Aorta (tissue), 5 donors: ENCODE results near the gene FCN3. TPM values are rescaled to one million over a fixed set of nuclear protein-coding genes. Genes with fewer than 3 reads are reported as not detected.

Experiments used
- ATAC-seq: fragments of 200-7000 bp; cut with Tn5 transposase; one replicate; pipeline ENCODE4 v1.9.1; 2022; ENCODE audit warnings: moderate library complexity; ENCODE audit not compliant: low FRiP score
- DNase-seq, 2 donors: peaks; one replicate each; pipeline ENCODE4 v3.0.0-alpha.2; 2020
- H3K27ac ChIP-seq, 2 donors: one replicate each; pipeline ENCODE4 v1.5.1; 2013; ENCODE audit warnings: low read length in 2 of 2, mild to moderate bottlenecking in 2 of 2, moderate library complexity in 2 of 2, control low read depth in 1 of 2, inconsistent platforms in 1 of 2, low read depth in 1 of 2
- H3K27me3 ChIP-seq, 2 donors: one replicate each; pipeline ENCODE4 v1.6.1; 2013; ENCODE audit warnings: control low read depth in 1 of 2, low read length in 1 of 2, mild to moderate bottlenecking in 1 of 2, moderate library complexity in 1 of 2; ENCODE audit not compliant: insufficient read depth in 2 of 2, control insufficient read depth in 1 of 2
- H3K36me3 ChIP-seq, 2 donors: one replicate each; pipeline ENCODE4 v1.6.1; 2013; ENCODE audit warnings: control low read depth in 1 of 2, low read length in 1 of 2, mild to moderate bottlenecking in 1 of 2; ENCODE audit not compliant: insufficient read depth in 2 of 2, control insufficient read depth in 1 of 2
- H3K4me1 ChIP-seq, 2 donors: one replicate each; pipeline ENCODE4 v1.6.1; 2013; ENCODE audit warnings: low read length in 2 of 2, control low read depth in 1 of 2, mild to moderate bottlenecking in 1 of 2, moderate library complexity in 1 of 2; ENCODE audit not compliant: insufficient read depth in 2 of 2, control insufficient read depth in 1 of 2
- H3K4me3 ChIP-seq, 2 donors: one replicate each; pipeline ENCODE4 v1.5.1; 2013; ENCODE audit warnings: low read length in 2 of 2, control low read depth in 1 of 2, mild to moderate bottlenecking in 1 of 2
- H3K9me3 ChIP-seq: one replicate; pipeline ENCODE4 v1.6.1; 2013; ENCODE audit warnings: mild to moderate bottlenecking, low read length; ENCODE audit not compliant: control insufficient read depth
- WGBS, 2 donors: extraction: QIAGEN DNeasy Blood & Tissue Kit; methylation state at CpG; one replicate each; pipeline ENCODE4 v1.1.7; 2013; 5-methylcytosine and 5-hydroxymethylcytosine counted together
- intact Hi-C, 2 donors: fragments of 100-400 bp; cut with DNase I; formaldehyde crosslinking; loops; one replicate each; pipeline versions ENCODE4 v1.14.2 to v1.15.0; 2022
- long read RNA-seq, 2 donors: library from polyadenylated mRNA; unstranded; transcript quantifications; one replicate each; pipeline ENCODE4 v2.0.0, GENCODE V29; 2020 to 2021
- polyA plus RNA-seq, 2 donors: library from polyadenylated mRNA; stranded (reverse); fragments of 200-250 nt; gene quantifications; one replicate each; pipeline ENCODE4 v1.2.3, GENCODE V29; 2013
- total RNA-seq, 2 donors: library from RNA; stranded (reverse); fragmentation: NEBNext Ultra II Directional; extraction: Animal tissue kit (Norgen Biotek cat#: 25700); gene quantifications; one replicate each; pipeline ENCODE4 v1.2.1, GENCODE V29; 2021
- donor health status: healthy with polysubstance abuse.
- donor health status: Bipolar disorder and iron deficiency.
- donor health status: DM: no; HTN: no; CAD: no.
- donor health status: DM: no; HTN: no; CAD: no.
- donor health status: DM: yes; HTN: yes; CAD: no.

FCN3 gene
- total RNA-seq (10 to 100 TPM in 1 of 2 donors, 1 to 10 TPM in 1; 2.7 to 11.5 TPM), polyA plus RNA-seq (under 1 TPM; 0.15 to 0.50 TPM)
- long read RNA-seq, donor 1, transcript FCN3-201 (8 exons, 1,030 nt): major isoform, 31 of 38 reads
- long read RNA-seq, donor 1, partial matches to known transcripts: 3 of 38 reads
- long read RNA-seq, donor 1, other reads (novel, unspliced or antisense): 3 of 38 reads
- long read RNA-seq, donor 2, partial matches to known transcripts: 0 of 2 reads
- long read RNA-seq, donor 2, other reads (novel, unspliced or antisense): 2 of 2 reads

GRCh38 chr1:27374362-27375086, at the start of gene FCN3:
TSS of gene FCN3 (minus strand) at chr1:27374824. CDS start at chr1:27374818, 6 bp downstream.
- Histone ChIP-seq H3K4me3 (no peak within 1 kb of the TSS), H3K27ac (no peak within 1 kb of the TSS), H3K4me1 (no peaks in the 10 kb centered on the region), H3K36me3 (no peaks in the 10 kb centered on the region), H3K27me3 (no peaks in the 10 kb centered on the region), H3K9me3 (no peaks in the 10 kb centered on the region)
- intact Hi-C loops: no loop called here
- 83 to 90% methylated on average over 4 of the region's 4 CpGs for WGBS, 2 donors
- no peak for DNase-seq
- ATAC-seq: peak; percentile 15

DNA sequence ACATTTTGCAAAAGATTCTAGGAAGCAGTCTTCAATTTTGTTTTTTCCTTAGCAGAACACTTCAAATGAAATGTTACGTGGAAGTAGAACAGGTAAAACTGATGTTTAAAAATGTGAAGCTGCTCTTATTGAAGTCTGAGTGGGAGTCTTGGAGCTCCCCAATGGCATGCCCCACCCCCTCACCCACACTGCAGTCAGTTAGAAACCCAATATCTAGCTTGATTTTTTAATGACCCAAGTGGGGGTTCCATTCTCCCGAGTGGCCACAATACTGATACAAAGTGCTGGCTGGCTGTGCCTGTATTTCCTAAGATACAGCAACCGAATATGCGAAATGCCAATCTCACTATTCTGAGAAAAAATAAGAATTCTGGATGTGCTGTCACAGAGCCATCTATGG, 49.1 kb upstream of the FCN3 start:
- peaks cover 0 to 1% of the 10 kb centered on the region in 2 donors for H3K36me3 ChIP-seq
- intact Hi-C loops: no loop called here
- 77 to 78% methylated on average over 4 of the region's 4 CpGs for WGBS, 2 donors

GRCh38 chr1:27418326-27419185, 43.9 kb upstream of the FCN3 start:
- no peaks in the 10 kb centered on the region for H3K4me1 ChIP-seq
- H3K36me3 ChIP-seq: peaks cover 8 to 18% of the 10 kb centered on the region in 2 donors
- ATAC-seq (peak; percentile 91), DNase-seq (peak; percentile 84 to 86)
- no peak overlapping the region for H3K4me3 ChIP-seq
- WGBS, 2 donors: 20 to 22% methylated on average over 14 of the region's 14 CpGs
- intact Hi-C loops: loop anchor here in 1 of 2 donors (5.0 kb wide), 2 partner anchors 134 to 184 kb away; partner anchors contain the start of gene AHDC1
- no peaks in the 10 kb centered on the region for H3K9me3 ChIP-seq
- H3K27me3 ChIP-seq: no peaks in the 10 kb centered on the region
- H3K27ac ChIP-seq: peak overlapping the region in 1 of 2 donors; percentile 32

More for the DNA sequence above, 49.1 kb upstream of the FCN3 start:
- Histone ChIP-seq H3K27ac (no peak overlapping the region), H3K27me3 (no peaks in the 10 kb centered on the region), H3K4me3 (no peak overlapping the region), H3K9me3 (no peaks in the 10 kb centered on the region), H3K4me1 (peaks cover 0 to 1% of the 10 kb centered on the region in 2 donors)
- DNase-seq (no peak), ATAC-seq (no peak)

GRCh38 chr1:27417713-27418112, 43.1 kb upstream of the FCN3 start:
- WGBS, 2 donors: 88 to 91% methylated on average over 3 of the region's 3 CpGs
- intact Hi-C loops: loop anchor here in 1 of 2 donors (5.0 kb wide), 2 partner anchors 135 to 185 kb away; partner anchors contain the start of gene AHDC1
- Histone ChIP-seq H3K4me1 (no peaks in the 10 kb centered on the region), H3K4me3 (no peak overlapping the region), H3K27ac (no peak overlapping the region), H3K9me3 (no peaks in the 10 kb centered on the region), H3K27me3 (no peaks in the 10 kb centered on the region), H3K36me3 (peaks cover 12 to 25% of the 10 kb centered on the region in 2 donors)
- ATAC-seq: no peak
- no peak for DNase-seq

DNA sequence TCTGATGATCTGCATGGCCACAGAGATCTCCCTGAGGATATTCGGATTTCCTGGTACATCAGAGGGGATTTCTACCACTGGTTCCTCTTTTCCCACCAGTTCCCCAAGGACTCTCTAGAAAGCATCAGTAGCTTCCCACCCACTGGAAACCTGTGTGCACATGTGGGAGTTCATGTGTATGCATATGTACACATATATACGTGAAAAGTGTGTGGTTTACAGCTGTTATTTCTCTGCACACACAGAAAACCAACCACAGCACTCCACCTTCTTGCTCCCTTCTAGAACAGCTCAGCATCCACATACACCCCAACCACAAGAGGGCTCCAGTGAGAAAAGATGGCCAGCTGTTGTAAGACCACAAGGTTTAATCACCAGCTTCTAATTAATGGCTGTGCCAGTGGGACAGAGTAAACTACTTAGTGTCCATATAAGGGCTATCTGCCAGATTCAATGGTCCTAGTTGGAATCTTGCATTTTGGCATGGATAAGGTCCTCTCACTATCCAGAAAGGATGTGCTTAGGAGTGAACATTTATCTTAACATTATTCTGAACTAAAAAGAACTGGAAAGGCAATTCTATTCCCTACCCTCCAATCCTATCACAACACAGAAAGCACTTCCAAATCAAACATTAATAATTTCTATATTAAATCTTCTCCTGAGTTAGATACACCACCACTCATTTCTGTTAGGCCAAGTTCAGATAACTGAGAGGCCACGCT, 41.9 kb upstream of the FCN3 start:
- no peak overlapping the region for H3K4me3 ChIP-seq
- H3K9me3 ChIP-seq: no peaks in the 10 kb centered on the region
- H3K27me3 ChIP-seq: no peaks in the 10 kb centered on the region
- no peak for DNase-seq
- no peak for ATAC-seq
- intact Hi-C loops: loop anchor here in 1 of 2 donors (5.0 kb wide), 2 partner anchors 136 to 186 kb away; partner anchors contain the start of gene AHDC1
- 77 to 83% methylated on average over 3 of the region's 3 CpGs for WGBS, 2 donors
- peaks cover 15 to 25% of the 10 kb centered on the region in 2 donors for H3K36me3 ChIP-seq
- H3K27ac ChIP-seq: no peak overlapping the region
- no peaks in the 10 kb centered on the region for H3K4me1 ChIP-seq

DNA sequence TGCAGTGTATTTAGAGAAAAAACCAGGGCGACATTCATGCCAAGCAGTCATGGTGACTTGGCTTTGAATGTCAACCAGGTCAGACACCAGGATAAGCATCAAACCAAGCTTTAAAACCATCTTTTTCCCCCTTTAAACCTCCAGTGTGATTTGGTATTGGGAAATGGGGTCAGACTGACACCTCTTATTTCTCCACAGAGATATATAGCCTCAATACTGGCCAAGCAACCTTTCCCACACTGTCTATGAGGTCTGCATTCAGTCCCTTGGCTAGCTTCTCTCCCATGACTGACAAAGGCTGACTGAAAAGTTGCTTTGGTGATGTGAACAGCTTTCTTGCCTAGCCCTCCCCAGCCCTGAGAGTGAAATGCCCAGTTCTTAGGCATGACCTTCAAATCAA, 39.5 kb upstream of the FCN3 start:
- Histone ChIP-seq H3K4me3 (no peak overlapping the region), H3K27me3 (no peaks in the 10 kb centered on the region), H3K27ac (no peak overlapping the region), H3K9me3 (no peaks in the 10 kb centered on the region), H3K4me1 (no peaks in the 10 kb centered on the region), H3K36me3 (peaks cover 18 to 31% of the 10 kb centered on the region in 2 donors)
- intact Hi-C loops: no loop called here
- ATAC-seq (no peak), DNase-seq (no peak)
- 55 to 72% methylated on average over 1 of the region's 1 CpG for WGBS, 2 donors

- no peak overlapping the region for H3K27ac ChIP-seq
- H3K9me3 ChIP-seq: no peaks in the 10 kb centered on the region
- no peak for ATAC-seq
- no peak for DNase-seq
- H3K36me3 ChIP-seq: peaks cover 24 to 31% of the 10 kb centered on the region in 2 donors
- H3K4me1 ChIP-seq: no peaks in the 10 kb centered on the region
- WGBS, 2 donors: 70 to 77% methylated on average over 4 of the region's 4 CpGs
- intact Hi-C loops: no loop called here
- no peak overlapping the region for H3K4me3 ChIP-seq
- H3K27me3 ChIP-seq: no peaks in the 10 kb centered on the region
These were observed 38.4 kb upstream of the FCN3 start for GRCh38 chr1:27413004-27413403.

DNA sequence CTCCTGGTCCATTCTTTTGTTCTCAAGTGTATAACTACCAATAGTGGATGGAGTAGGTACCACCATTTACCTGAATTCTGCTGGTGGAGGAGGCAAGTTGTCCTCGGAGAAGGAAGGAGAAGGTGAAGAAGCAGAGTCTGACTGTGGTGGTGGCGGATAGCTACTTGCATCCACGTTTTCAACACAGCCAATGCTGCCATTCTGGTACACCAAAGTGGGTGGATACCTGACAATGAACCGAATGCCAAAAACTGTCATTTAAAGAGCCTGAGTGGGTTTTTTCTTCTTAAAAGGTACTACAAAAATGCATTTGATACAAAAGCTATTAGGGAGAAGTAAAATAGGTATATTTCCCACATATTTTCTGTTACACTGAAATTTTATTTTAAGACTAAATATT, 37.9 kb upstream of the FCN3 start:
- no peak overlapping the region for H3K27ac ChIP-seq
- no peaks in the 10 kb centered on the region for H3K27me3 ChIP-seq
- 88 to 90% methylated on average over 4 of the region's 4 CpGs for WGBS, 2 donors
- peaks cover 23 to 31% of the 10 kb centered on the region in 2 donors for H3K36me3 ChIP-seq
- H3K9me3 ChIP-seq: no peaks in the 10 kb centered on the region
- ATAC-seq (no peak), DNase-seq (no peak)
- no peak overlapping the region for H3K4me3 ChIP-seq
- intact Hi-C loops: no loop called here
- no peaks in the 10 kb centered on the region for H3K4me1 ChIP-seq
